ENCODE measurements around the gene RNF167. TPM values are rescaled to one million over a fixed set of nuclear protein-coding genes. Genes with fewer than 3 reads are reported as not detected.

The RNF167 gene
- total and polyA plus RNA-seq, 2 of the 8 experiments (the other 6 are each of a cell fraction or from before 2014, with no cell fraction given) = 140 to 281 TPM

DNA sequence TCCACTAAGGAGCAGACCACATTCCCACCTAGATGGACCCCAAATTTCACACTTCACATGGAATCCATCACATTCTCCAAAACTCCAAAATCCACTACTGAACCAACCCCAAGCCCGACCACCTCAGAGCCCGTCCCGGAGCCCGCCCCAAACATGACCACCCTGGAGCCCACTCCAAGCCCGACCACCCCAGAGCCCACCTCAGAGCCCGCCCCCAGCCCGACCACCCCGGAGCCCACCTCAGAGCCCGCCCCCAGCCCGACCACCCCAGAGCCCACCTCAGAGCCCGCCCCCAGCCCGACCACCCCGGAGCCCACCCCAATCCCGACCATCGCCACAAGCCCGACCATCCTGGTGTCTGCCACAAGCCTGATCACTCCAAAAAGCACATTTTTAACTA is 6.4 kb upstream of the RNF167 start (continued):
- no peak for TF ChIP-seq CHD1 (IDR thresholded peaks at IDR 0.05; ENCODE audit: low read depth, low read length)
- TF ChIP-seq SAP30 (IDR thresholded peaks at IDR 0.05; ENCODE audit: insufficient read depth, insufficient replicate concordance, low read length) = no peak
- TF ChIP-seq TAF1 (IDR thresholded peaks at IDR 0.05; ENCODE audit: low read depth, low read length) = no peak
- TF ChIP-seq SP2 (IDR thresholded peaks at IDR 0.05; ENCODE audit: low read length) = no peak
- no peak for TF ChIP-seq FOSL1 (IDR thresholded peaks at IDR 0.05; ENCODE audit: insufficient read depth, low read depth, low read length)
